GM19395 (cell line): ENCODE measurements around the gene FAF2.

Experiments
- ATAC-seq: cut with Tn5 transposase; IDR thresholded peaks from one replicate; pipeline ENCODE4 v1.9.1; 2021; ENCODE audit warnings: mild to moderate bottlenecking, moderate library complexity; ENCODE audit not compliant: unreplicated experiment

FAF2 gene

DNA sequence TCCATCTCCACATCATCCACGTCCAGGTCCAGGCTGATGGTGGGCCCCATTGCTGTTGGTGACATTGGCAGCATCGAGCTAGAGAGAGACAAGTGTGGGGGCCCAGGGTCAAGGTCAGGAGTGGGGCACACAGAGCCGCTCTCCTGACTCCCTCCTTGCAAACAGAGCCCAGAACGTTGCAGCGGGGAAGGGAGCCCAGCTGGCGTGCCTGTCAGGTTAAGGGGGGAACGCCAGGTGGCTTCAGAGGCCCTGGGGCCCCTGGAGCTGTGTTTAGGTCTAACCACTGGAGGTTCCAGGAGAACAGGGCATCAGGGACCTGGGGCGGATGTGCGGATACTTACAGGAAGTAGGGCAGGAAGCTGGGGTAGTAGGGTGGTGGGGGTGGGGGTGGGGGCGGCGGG, 81.6 kb downstream of the FAF2 start:
- no peak for ATAC-seq

DNA sequence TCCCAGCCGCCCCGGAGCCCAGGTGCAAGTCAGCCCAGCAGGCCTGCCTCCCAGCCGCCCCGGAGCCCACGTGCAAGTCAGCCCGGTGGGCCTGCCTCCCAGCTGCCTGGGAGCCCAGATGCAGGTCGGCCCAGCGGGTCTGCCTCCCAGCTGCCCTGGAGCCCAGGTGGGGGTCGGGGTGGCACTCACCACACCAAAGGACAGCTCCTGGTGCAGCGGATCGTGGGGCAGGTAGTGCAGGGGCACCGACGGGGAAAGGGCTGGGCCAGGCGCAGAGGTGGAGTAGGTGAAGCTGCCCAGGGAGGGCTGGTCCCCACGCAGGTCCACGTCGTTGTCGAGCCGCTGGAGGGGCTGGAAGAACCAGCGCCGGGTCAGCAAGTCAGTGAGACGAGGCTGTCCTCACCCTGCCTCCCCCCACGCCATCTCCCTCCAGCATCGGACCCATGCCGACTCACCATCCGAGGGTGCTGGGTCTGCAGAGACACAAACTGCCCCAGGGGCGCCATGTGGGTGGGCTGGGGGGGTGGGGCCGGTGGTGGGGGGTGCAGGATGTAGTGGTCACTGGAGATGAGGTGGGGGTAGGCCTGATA, 82.3 kb downstream of the FAF2 start:
- ATAC-seq: no peak

DNA sequence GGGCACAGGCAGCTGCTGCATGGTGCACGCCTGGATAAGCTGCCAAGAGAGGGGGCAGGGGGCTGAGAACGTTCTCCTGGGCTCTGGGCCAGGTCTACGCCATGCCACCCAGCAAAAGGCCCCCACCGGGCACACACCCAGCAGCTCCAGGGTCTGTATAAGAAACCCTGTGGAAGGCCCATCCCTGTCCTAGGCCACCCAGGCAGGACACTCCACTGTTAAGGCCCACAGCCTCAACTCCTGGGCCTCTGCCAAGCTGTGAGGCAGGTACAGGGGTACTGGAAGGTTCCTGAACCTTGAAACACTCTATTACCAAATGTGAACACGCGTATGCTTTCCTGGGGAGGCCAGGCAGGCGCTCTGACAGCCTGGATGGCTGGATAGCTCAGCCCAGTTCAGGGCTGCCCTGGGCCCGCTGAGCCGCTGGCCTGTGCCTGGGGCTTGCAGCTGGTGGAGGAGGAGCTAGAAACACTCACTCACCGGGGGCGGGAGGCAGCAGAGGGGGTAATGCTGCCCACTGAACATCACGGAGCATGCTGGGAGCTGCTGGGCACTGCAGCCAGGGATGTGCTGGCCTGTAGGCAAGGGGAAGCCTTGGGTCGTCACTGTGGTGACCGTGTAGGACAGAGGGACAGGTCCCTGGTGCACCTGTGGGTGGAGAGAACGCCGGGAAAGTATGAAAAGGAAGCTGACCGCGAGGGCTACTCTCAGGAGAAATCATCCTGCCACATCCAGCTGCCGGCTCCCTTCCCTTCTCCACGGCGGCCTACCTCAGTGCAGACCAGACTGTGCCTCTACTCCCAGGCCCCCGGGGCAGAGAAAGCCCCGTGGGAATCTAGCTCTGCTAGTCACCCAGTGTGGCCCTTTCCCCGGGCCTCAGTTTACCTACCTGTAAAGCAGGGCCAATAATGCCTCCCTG, 83.1 kb downstream of the FAF2 start:
- no peak for ATAC-seq

DNA sequence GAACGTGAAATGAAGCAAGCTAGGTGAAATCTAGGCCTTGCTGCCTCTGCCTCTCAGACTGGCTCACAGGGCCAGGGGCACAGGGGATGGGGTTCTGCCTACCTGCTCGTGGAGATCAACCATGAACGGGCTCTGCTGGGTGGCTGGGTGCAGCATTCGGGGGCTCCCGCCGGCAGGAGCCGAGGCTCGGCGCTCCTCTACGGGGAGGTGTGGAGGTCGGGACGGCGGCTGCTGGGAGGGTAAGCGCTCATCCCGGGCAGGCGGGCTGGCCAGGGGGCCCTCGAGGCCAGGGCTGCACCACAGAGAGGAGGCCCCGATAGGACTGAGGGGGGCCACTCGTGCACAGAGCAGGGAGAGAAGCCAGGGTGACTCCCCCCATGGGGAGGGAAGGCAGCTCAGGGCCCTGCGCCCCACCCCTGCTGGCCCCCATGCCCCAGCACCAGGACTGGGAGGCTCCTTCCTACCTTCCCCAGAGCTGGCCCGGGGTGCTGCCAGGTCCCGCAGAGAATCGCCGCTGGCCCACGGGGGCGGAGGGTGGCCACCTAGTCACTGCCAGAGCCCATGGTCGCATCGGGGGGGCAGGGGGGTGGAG, 83.8 kb downstream of the FAF2 start:
- ATAC-seq: no peak

DNA sequence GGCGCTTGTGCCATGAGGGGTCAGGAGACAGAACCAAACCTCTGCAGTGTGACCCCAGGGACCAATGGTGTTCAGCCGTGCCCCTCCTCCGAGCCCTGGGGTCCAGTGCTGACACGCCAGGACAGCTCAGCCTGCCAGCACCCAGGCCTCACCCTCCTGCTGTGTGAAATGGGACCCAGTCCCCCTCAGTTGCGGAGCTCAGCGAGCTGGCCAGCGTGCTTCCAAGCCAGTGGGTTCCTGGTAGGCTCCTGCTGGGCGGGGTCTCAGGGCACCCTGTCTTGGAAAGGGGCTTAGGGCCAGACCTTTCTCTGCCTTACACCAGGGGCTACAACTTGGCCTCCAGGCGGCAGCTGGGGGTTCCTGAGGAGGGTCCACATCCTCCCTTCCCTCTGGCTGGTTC, 84.6 kb downstream of the FAF2 start:
- no peak for ATAC-seq

DNA sequence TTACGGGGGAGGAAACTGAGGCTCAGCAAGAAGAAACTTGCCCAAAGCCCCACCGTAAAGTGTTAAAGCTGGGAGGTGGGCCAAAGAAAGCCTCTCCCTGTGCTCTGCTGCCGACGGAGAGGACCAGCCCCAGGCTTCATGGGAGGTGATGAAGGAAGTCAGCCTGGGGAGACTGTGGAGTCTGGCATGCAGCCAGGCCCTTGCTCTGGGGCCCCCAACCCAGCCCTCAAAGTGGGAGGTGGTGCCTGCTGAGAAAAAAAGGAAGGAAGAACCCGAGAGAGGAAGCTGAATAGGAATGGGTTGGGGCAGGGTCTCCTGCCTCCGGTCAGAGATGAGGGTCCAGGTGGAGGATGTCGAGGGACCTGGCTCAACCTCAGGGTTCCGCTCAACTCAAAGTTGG, 85.2 kb downstream of the FAF2 start:
- ATAC-seq: no peak

DNA sequence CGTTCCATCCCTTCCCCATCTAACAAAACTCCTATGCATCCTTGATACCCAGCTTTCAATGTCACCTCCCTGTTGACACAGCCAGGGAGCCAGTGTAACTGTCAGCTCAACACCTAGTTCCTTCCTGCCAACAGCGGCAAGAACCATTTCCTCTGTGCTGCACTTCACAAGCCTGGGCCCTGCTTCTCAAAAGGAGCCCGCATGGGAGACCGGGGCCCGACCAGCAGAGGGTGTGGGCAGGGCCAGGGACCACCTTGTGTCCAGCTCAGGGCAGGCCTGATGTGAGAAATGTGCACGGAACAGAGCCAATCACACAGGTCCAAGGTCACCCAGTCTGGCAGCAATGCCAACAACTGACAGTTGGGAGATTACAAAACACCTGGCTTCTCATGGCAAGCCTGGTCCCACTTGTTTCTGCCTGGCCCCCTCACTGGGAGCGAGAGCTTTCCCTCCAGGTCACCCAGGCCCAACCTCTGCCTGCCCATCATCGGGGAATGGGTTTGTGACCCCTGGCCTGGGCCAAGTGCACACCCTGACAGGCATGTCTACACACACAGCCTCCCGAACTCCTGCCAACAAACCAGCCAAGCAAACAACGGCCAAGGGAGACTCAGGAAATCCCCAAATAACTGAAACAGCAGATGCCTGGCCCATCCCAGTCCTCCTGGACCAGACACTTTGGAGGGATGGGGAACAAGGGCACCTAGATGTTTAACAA, 85.9 kb downstream of the FAF2 start:
- no peak for ATAC-seq

DNA sequence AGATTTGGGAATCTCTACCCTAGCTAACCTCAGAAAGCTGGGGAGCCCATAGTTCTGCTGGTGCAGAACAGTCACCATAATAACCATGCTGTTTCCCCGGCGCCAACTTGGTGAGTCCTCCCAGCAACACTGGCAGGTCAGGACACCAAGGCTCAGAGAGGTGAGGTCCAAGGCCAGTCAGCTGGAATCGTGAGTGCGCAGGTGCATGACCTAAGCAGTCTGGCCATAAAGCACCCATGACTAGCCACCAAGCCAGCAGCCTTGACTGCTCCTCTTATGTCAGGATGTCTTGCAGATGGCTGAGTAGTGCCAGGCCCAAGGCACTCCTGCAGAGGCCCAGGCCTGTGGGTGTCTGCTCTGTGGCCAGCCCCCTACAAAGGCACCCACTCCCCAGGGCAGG, 86.5 kb downstream of the FAF2 start:
- ATAC-seq: no peak

DNA sequence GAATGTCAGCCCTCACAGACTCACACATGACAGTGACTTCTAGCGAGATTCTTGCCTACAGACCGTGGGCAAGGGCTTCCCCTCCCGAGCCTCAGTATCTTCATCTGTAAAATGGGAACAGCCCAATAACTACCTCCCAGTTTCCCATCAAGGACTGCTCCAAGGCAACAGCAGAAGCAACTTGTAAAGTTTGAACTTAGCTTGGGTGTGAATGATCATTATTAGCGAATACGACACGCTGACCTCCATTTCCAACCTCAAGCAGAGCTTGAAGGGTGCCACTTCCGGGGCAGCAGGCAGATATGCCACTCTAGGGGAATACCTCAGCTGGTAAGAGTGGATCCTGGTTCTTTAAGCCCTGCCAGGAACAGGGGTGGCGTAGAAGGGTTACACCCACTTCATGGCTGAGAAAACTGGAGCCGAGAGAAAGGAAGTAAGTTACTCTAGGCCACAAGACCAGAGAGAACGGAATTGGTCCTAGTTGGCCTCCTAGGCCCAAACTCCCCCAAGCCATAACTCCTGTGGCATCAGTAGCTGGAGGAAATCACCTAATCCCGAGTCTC, 87.0 kb downstream of the FAF2 start:
- no peak for ATAC-seq

DNA sequence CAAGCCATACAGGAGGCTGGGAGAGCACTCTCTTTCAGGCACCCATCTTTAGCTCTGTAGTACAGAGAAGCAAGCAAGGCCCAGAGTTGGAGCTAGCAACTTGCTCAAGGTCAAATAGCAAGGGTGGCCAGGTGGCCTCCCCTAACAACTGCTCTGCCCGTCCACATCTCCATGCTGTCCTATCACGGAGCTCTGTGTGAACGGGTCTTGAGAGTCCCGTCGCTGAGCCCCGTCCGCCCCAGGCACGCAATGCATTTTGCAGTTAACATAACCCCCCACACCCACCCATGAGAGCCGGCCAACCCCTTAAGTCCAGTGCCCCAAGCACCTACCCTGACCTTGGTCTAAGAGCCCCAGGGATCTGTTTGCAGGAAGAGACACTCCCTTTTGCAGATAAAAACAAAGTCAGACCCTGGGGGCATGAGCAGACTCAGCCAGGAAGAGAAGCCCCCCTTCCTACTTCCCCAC, 87.5 kb downstream of the FAF2 start:
- no peak for ATAC-seq

DNA sequence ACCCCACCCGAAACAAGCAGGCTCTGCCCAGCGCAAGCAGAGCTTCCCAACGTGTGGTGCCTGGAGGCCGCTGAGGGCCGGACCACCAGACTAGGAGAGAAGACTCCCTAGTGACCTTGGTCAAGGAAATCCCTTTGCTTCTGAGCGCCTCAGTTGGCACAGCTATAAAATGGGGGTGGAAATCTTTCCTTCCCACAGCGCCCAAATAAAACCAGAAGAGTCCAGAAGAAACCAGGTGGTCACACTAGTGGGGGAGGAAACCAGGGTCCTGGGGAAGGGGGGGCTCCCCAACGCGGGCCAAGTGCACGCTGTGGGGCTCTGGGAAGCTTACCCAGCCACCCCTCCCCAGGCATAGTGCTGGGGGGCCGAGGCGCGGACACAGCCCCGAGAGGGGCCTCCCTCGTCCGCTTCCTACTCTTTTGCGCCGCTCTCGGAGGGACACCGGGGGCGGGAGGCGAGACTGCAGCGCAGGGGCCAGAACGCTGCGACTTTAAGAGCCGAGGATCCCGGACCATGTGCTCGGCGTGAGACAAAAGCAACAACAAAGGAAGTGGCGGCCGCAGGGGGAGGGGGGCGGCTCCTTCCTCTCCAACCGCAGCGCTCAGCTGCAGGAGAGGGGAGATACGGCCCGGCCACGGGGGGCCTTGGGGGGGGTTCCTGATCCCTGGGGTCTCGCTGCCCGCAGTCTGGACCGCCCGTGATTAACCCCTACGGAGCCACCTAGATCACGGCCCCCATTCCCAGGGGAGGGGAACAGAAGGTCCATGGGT, 88.1 kb downstream of the FAF2 start:
- ATAC-seq: no peak

DNA sequence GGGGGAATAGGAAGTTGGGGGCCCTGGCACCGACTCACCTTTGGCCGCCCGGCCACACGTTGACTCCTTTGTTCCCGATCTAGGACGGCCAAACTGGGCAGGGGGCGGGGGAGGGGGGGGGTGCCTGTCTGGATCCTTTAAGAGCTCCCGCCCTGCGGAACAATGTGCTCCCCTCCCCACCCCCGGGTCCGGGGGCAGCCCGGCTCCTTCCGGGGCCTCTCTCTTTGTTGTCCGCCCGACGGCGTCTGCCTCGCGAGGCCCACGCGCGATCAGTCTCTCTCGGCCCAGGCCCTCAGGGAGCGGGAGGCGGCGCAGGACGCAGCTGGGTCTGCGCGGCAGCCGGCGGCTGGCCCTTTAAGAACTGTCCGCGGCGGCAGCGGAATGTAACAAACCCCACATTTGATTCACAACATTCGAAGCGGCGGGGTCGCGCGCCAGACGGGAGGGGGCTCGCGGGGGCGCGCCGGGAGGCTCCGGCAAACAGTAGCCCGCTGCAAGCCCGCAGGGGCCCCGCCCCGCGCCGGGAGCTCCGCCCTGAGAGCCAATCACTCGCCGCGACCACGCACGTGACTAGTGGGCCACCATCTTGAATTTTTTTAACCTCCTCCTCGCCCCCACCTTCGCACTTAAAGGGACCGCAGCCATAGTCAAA, 88.8 kb downstream of the FAF2 start, which contains the start of gene RNF44:
Gene RNF44, minus strand, starts transcription at position 501 of the 652 bp plus-strand sequence. CDS start 4,930 bp downstream, outside the sequence.
- peak; percentile 57 for ATAC-seq

DNA sequence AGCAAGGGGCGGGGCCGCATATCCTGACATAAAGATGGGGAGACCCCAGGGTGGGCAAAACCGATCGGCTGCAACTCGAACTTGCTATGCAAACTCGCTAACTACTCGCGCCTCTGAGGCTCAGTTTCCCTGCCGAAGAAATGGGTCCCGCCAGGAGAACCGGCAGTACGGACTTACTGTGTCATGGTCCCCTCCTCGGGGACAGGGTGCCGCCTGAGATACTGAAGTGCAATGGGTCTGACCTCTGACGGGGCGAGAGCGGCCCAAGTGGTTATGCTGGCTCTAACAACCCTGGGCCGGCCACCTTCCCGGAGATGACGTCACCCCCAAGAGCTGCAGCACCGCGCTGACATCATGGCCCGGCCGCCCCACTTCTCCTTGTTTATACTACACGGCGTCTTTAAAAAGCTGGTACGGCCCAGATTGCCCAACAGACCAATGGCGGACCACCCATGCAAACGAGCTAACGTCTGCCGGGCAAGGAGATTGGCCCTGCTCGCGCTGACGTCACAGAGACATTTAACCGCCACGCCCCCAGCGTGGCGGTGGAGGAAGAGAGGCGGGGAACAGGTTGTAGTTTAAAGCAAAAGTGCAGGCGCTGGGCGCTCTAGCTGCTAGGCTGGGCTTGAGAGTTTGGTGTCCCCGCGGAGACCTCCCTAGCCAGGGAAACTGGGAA, 89.5 kb downstream of the FAF2 start:
- peak; percentile 69 for ATAC-seq

DNA sequence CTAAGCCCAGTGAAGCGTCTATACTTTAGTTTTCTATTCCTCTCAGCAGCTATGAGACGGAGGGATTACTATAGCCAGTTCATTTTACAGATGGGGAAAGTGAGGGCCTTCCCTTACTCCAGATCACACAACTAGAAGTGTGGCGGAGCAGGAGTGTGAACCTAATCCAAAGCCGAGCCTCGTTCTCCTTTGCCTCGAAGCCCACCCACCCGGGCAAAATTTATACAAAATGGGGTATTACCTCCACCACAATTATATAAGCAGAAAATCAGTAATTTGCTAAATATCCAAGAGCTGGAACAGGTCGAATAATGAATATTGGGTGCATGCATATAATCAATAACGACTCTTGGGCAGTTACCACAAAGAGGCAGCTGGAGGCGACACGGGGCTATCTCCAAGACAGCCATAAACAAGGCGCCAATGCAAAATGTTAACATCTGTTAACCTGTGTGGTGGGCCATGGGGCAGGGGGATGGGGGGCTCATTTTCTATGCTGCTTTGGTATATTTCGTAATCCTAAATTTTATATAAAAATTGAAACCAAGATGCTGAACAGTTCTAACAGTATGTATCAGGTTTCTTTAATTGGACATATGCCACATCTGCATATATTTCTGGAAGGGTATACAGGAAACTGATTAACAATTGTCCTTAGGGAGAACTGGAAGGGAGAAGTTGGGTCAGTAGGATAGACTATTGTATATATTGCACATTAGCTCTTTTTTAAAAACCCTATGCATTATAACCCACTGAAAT, 90.2 kb downstream of the FAF2 start:
- ATAC-seq: no peak

DNA sequence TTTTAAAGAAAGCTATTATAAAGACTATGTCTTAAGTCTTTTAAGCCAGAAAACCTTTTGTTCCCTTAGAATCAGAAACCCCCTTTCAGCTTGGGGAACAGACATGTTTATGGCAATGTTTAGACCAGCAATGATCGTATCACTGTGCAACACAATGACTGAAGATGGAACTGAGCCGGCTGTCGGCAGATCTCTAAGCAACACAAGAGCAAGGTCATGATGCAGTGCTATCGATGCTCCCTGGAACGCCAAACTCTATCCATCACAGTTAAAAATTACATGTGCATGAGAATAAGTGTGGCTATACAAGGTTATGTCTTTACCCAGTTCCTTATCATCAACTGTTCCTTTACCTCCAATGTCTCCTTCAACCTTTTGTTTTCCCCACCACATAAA, 90.8 kb downstream of the FAF2 start:
- ATAC-seq: no peak

DNA sequence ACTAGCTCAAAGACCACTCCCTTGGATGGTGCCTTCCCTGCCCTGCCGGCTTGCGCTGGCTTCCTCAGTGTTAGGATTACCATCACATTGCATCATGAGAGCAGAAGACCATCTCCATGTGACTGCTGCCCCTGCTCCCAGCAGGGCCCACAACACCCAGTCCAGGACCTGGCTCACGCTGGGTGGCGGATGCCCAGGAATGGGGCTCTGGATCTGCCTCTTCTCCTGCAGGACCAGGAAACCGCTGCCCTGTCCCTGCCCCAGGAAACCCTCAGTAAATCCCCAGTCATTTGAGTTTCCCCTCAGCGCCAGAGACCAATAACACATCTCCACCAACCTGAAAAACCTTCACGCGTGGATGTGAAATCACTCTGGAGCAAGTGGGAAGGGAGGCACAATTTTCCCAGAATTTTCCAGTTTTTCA, 92.3 kb downstream of the FAF2 start:
- no peak for ATAC-seq

DNA sequence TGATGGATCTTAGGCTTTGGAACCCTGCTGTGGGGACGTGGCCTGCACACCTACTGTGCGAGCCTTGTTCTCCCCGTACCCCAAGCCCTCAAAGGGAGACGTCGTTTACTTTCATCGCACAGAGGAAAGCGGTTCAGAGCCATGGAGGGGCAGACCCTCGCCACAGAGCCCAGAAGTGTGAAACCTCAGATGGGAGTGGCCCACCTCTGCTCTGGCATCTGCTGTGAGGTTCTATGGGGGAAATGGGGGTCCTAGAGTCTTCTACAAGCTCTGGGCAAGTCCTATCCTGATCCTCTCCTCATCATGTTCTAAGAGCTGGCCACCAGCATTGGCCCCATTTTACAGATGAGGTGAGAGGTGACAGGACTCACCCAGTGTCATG, 92.8 kb downstream of the FAF2 start:
- no peak for ATAC-seq
